ENCODE results near the gene ZNF564. TPM values are rescaled to one million over a fixed set of nuclear protein-coding genes. Genes with fewer than 3 reads are reported as not detected.
A peak's percentile ranks its signal among the peaks of the same experiment; 100 is the strongest.

The ZNF564 gene
- total and polyA plus RNA-seq, 2 of the 13 experiments (the other 11 are each of a cell fraction or from before 2014, with no cell fraction given) = 2.3 to 11.1 TPM

GRCh38 chr19:12580180-12580694 lies 29.0 kb upstream of the ZNF564 start (continued):
- TF ChIP-seq TFDP2 (CRISPR knock-in tag; IDR thresholded peaks at IDR 0.05) = no peak
- no peak for TF ChIP-seq ZNF781 (CRISPR knock-in tag; IDR thresholded peaks at IDR 0.05; ENCODE audit: borderline replicate concordance, not compliant biosample characterization)
- TF ChIP-seq CENPBD1 (CRISPR knock-in tag; IDR thresholded peaks at IDR 0.05; ENCODE audit: borderline replicate concordance, low read depth) = no peak
- no peak for TF ChIP-seq ZFP1 (CRISPR knock-in tag; IDR thresholded peaks at IDR 0.05)
- 0 out of 2 replicates have a peak, but pooled peaks have one; percentile 30 for TF ChIP-seq JUNB (CRISPR knock-in tag; IDR thresholded peaks at IDR 0.05; ENCODE audit: borderline replicate concordance)
- no peak for TF ChIP-seq EED (CRISPR knock-in tag; IDR thresholded peaks at IDR 0.05)
- TF ChIP-seq ZSCAN21 (CRISPR knock-in tag; IDR thresholded peaks at IDR 0.05; ENCODE audit: borderline replicate concordance) = no peak
- no peak for TF ChIP-seq NAIF1 (CRISPR knock-in tag; IDR thresholded peaks at IDR 0.05; ENCODE audit: borderline replicate concordance)
- TF ChIP-seq ZKSCAN5 (CRISPR knock-in tag; IDR thresholded peaks at IDR 0.05) = no peak
- TF ChIP-seq JUND (CRISPR knock-in tag; IDR thresholded peaks at IDR 0.05) = 0 out of 2 replicates have a peak, but pooled peaks have one; percentile 14
- TF ChIP-seq DNMT1 (CRISPR knock-in tag; IDR thresholded peaks at IDR 0.05) = no peak
- no peak for TF ChIP-seq RAD51 (IDR thresholded peaks at IDR 0.05; ENCODE audit: borderline replicate concordance)
- TF ChIP-seq ZBTB46 (CRISPR knock-in tag; IDR thresholded peaks at IDR 0.05; ENCODE audit: borderline replicate concordance) = no peak
- no peak for TF ChIP-seq RBFOX2 (IDR thresholded peaks at IDR 0.05; ENCODE audit: low read depth, low read length)
- no peak for TF ChIP-seq DRAP1 (CRISPR knock-in tag; IDR thresholded peaks at IDR 0.05)
- TF ChIP-seq PLSCR1 (CRISPR knock-in tag; IDR thresholded peaks at IDR 0.05; ENCODE audit: borderline replicate concordance) = no peak
- no peak for TF ChIP-seq ZNF253 (CRISPR knock-in tag; IDR thresholded peaks at IDR 0.05; ENCODE audit: borderline replicate concordance)
- no peak for TF ChIP-seq SALL2 (CRISPR knock-in tag; IDR thresholded peaks at IDR 0.05)
- TF ChIP-seq ZNF713 (CRISPR knock-in tag; IDR thresholded peaks at IDR 0.05) = no peak
- no peak for TF ChIP-seq BATF2 (CRISPR knock-in tag; IDR thresholded peaks at IDR 0.05)
- TF ChIP-seq ZNF615 (CRISPR knock-in tag; IDR thresholded peaks at IDR 0.05; ENCODE audit: borderline replicate concordance) = no peak
- no peak for TF ChIP-seq ZNF556 (CRISPR knock-in tag; IDR thresholded peaks at IDR 0.05; ENCODE audit: borderline replicate concordance)
- TF ChIP-seq MED8 (CRISPR knock-in tag; IDR thresholded peaks at IDR 0.05; ENCODE audit: insufficient replicate concordance) = no peak
- TF ChIP-seq ZC3H4 (CRISPR knock-in tag; IDR thresholded peaks at IDR 0.05; ENCODE audit: borderline replicate concordance) = no peak
- TF ChIP-seq SCMH1 (CRISPR knock-in tag; IDR thresholded peaks at IDR 0.05; ENCODE audit: borderline replicate concordance) = no peak
